ENCODE data around the gene LCN12.

GRCh38 chr9:136972743-136973142, 20.7 kb downstream of the LCN12 start:
- no peak for TF ChIP-seq CTCF (IDR thresholded peaks at IDR 0.05; ENCODE audit: low read depth, low read length)
- no peak for TF ChIP-seq POLR2A (IDR thresholded peaks at IDR 0.05; ENCODE audit: extremely low read depth, insufficient read length)
- TF ChIP-seq, protein P1, sequence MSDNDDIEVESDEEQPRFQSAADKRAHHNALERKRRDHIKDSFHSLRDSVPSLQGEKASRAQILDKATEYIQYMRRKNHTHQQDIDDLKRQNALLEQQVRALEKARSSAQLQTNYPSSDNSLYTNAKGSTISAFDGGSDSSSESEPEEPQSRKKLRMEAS (IDR thresholded peaks at IDR 0.05; ENCODE audit: low read depth, low read length) = no peak
- TF ChIP-seq MYC (IDR thresholded peaks at IDR 0.05; ENCODE audit: low read depth, low read length) = no peak

Data from NB4 (cell line).